HG03060 (cell line): ENCODE measurements around the gene CASZ1.

Experiments used
- ATAC-seq: cut with Tn5 transposase; IDR thresholded peaks from one replicate; pipeline ENCODE4 v1.9.1; 2021; ENCODE audit warnings: low read depth, moderate number of reproducible peaks; ENCODE audit not compliant: unreplicated experiment

CASZ1 gene

DNA sequence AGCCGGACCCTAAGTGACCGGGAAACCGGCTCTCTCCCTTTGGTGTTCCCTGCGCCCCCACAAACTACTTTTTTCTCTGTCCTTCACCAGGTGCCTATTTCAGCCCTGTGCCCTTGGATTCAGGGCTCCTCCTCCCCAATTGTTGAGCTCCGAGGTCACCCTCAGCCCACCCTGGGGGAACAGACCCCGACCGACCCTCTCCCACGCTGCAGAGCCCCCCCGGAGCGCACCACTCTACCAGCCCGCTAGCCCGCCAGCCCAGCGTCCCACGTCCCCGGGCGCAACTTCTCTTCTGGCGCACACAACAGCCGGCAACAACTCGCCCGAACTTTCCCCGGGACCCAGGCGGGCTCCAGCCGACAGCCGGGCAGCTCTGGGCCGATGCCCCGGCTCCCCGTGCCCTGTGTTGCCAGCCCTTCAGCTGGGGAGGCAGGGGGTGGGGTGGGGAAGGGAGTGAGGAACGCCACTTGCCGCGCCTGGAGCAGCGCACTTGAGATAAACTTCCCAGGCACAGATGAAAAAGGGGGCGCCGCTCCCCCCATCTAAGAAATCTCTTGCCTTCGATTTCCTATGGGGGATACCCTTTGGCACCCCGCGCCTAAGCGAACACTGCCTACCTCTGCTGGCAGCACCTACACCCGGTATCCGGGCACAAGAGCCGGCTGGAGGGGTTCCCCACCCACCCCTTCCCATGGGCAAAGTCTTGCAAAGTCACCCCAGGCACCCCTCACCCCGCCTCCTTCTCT is 997 bp downstream of the CASZ1 start:
- ATAC-seq: no peak

DNA sequence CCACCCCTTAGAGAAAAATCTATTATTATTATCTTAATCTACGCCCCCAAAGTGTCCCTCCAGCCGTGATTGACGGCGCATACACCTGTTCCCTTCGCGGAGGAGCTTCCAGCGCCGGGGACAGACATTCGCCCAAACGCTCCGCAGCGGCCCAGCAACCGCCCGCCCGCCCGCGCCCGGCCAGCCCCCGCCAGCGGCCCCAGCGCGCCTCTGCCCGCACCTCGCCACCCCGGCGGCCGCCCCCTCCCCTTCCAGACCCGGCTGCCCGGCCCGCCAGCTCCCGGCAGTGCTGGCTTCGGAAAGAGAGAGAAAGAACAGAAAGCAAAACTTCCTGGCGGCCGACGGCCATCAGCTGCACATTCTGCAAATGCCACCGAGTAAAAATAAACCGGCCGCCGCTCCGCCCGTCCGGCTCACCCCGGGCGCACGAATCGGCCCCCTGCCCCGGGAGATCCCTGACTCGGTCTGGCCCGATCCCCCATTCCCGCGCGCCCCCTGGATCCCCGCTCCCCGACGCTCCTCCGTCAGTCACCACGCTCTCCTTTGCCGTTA is 1.6 kb downstream of the CASZ1 start:
- no peak for ATAC-seq

DNA sequence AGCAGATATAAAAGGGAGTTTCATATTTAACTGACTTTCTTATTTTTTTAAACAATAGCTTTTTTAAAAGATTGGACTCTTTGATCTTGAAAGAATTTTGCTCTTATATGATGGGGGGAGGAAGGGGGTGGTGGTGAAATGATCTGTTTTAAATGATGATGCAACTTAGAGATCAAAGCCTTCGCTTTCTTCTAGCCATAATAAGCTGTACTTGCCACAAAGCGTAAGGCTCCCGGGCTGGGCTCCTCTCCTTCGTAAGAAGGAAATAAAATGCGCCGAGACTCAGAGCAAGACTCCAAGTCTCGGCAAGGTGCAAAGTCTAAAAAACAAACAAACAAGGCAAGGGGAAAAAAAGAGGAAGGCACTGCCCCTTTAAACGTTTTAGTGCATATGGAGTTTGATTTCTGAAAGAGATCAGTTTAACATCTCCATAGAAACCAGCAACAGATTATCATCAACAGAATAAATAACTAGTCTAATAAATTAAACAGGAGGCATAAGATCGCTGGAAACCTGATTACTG is 3.3 kb downstream of the CASZ1 start:
- ATAC-seq: no peak

DNA sequence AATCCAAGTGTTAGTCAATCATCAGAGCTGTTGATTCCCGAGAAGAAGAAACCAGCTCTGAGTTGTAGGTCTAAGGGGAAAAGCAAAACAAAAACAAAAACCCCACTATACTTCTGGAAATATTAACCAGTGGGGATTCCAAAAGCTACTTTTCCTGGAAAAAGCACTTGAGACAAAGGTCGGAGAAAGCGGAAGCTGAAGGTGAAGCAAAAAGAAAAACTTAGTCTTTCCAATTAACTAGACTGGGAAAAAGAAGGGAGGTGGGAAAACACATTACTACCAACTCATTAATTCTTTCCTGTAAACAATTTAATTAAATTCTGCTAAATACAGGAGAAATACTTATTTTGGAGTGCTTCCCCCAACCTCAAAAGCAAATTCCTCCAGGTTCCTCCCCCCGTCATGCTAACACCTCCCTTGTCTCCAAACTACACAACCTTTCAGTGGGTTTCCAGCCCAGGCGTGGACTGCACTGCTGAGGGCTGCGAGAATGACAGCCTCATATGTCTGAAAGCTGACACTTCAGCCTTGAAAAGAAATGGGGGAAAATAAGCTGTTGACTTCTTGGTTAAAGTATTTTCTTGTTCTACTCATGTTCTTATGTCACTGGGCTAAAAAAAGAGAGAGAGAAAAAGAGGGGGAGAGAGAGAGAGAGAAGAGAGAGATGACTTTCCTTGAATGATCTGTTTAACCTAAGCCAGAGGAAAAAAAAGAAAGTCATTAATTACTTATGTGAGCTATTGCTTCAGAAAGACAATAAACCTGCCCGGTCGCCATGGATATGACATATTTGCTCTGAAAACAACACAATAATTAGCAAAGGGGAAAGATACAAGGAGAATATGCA is 5.1 kb downstream of the CASZ1 start:
- no peak for ATAC-seq

DNA sequence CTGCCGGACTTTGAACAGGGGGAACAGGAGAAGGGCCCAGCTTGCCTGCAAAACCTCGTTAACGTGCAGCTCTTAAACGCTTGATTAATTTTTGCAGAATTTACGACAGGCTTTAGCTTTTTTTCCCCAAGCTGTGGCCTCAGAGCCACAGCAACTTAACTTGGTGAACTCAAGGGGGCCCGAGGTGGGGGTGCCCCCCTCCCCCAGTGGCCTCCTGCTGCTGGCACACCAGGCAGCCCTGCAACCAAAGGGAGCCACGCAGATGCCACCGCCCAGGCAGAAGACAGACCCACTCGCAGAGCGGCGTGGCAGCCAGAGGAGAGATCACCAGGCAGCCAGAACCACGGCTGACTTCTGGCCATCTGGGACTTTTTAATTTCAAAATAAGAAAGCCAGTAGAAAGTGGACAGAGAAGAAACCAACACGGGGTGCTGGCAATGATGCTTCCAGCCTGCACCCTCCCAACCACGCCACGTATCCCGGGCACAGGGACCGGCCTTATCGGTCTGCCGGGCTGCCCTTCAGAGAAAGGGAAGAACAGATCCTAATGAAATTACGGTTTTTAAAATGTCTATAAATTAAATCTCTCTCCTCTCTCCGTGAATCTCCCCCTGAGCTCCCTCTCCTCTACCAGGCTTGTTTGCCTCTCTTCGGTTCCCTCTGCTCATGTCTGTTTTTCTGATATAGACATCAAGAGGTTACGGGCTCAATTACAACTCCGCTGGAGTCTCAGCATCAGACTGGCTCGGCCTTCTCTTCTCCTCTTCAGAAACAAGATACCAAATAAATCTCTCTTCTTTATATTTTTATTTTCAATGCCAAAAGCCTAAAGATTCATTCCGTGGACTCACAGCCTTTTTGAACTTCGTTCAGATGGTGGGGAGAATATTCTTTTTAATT is 6.4 kb downstream of the CASZ1 start:
- no peak for ATAC-seq

DNA sequence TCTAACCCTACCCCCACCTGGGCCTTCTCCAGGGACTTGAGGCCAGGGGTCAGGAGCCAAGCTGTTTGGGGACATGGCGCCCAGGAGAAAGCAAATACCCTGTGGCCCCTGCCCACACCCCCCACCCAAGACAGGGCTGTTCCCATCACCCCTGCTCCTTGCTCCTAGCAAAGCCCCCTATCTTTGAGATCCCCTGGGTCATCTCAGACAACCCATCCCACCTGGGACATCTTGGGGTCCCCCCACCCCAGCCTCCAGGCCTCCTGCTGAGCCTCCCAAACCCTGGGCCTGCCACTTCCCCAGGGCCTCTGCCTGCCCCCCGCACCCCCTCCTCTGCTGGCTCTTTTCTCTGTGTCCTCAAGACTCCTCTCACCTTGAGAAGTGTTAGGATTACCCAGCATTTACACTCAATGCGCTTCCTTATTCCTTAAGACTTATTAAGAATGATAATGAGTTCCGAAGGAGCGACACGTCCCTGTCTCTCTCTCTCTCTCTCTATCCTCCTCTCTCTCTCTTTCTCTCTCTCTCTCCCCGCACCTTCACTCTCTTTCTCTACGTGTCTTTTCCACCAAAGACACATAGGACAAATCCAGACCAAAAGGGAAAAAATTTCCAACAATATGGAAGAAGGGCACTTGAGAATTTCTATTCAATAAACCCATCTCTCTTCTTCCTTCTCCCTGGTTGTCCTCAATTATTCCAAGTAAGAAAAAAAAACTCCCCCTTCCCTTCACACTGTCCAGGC is 7.2 kb downstream of the CASZ1 start:
- no peak for ATAC-seq

DNA sequence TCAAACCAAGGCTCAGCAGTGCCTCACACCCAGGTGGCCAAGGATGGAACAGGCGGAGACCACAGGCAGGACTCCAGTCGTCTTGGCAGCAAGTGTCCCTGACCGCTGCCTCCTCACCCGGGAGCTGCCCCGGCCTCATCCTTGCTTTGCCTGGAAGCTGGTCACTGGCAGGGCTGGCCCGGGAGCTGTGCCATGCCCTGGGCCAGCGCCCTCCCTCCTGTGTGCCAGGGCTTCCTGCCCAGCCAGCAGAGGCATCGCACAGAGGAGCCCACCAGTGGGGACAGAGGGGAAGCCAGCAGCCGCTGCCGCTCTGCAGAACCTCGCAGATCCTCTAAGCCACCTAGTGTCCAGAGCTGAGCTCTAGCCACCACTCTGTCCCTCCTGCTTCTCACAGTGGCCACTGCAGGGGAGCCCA is 7.8 kb downstream of the CASZ1 start:
- no peak for ATAC-seq

DNA sequence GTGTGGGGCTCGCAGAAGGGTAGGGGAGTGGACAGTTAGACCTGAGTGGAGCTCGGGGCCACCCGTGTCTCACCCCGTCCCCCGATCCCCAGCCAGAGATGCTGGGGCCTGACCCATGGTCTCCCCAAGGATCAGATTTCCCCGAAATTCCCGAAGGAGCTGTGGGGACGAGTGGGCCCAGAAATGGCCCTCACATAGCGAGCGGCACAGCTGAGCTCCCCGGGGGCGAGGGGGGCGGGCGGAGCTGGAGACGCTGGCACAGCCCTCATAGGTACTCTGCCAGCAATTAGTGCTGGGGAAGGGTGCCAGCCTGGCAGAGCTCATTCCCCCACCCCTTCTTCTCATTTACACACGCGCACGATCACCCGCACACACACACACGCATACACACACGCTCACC is 9.2 kb downstream of the CASZ1 start:
- no peak for ATAC-seq

DNA sequence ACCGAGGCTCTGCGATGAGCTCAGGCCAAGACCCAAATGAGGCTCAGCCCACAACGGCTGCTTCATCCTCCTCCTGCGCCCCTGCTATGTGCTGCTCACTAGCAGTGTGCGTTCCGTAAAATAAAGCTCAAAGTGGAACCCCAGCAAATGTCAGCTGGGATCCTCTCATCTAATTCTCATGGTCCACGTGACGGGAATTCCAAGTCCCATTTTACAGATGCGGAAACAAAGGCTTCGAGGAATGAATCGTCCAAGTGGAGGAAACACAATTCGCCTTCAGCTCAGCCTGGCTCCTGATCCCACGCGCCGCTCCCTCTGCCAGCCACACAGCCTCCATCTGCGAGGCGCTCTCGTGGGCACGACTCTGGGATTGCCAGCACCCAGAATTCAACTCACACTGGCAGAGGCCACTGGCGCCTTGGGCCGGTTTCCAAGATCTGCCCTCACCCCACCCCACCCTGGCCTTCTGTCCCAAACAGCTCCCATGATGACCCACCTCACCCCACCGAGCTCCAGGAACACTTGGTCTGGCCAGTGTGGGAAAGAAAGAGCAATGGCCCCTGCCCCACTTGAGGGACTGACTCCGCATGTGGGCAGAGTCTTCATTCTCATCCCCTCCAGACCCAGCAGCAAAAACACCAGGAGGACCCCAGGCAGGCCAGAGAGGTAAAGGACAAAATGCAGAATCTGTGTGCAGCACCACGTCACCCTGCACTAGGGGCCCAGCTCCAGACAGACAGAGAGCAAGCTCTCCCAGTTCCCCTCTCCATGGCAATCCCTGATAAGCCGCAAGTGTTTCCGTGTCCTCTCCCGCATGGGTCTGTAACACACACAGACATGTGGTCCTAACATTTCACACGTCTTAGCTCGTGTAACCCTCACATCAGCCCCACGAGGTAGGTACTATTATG is 10.5 kb downstream of the CASZ1 start:
- no peak for ATAC-seq

DNA sequence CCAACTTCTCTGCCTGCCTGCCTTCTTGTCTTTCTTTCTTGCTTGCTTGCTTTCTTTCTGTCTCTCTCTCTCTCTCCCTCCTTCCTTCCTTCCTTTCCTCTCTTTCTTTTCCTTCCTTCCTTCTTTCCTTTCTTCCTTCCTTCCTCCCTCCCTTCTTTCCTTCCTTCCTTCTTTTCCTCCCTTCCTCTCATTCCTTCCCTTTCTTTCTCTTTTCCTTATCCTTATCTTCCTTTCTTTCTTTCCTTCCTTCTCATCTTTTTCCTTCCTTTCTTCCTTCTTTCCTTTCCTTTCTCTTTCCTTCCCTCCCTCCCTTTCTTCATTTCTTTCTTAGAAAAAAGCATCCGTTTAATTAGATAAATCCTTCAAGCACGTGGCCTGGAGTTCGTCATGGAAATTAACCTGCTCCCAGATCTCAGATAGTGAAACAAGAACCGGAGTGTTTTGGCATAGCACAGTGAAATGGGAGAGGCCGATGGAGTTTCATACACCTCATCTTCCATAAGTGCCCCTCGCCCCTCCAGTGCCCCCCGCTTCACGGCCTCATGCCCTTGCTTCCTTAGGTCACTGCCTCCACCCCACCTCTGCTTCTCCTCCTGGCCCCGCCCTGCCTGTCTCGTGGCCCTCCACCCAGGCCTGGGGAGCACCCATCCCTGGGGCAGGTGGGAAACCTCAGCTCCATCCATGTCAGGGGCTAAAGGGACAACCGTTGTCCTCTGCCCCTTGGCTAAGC is 11.3 kb downstream of the CASZ1 start:
- ATAC-seq: no peak

DNA sequence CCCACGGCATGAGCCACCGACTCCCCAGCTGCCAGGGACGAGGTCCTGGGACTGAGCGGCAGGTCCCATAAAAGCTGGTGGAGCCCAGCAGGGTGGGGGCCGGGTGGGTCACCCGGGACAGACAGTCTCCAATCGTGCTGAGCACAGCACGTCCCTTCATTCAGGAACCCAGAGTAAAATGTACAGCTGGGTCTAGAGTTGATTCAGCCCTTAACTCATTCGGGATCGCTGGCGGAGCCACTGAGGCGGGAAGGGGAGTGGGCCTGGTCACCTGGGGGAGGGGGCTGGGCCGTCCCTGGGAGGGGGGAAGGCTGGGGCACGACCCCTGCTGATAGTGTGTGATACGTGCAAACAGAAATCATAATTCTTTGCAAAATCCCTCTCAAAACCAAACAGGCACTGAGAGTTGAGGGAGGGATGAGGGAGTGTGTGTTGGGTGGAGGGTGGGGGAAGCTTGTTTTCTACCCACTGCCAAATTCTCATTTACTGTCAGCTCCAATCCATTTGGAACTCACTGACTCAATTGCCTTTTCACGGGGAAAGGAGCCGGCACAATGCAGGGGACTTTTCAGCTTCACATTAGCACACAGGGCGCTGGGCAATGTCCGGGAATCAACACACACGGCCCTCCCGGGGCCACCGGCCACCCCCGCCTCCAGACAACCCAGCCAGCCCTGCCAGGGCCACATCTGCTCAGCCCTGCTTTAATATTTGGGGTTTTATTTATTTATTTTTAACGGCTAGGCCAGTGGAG is 13.8 kb downstream of the CASZ1 start:
- ATAC-seq: no peak

DNA sequence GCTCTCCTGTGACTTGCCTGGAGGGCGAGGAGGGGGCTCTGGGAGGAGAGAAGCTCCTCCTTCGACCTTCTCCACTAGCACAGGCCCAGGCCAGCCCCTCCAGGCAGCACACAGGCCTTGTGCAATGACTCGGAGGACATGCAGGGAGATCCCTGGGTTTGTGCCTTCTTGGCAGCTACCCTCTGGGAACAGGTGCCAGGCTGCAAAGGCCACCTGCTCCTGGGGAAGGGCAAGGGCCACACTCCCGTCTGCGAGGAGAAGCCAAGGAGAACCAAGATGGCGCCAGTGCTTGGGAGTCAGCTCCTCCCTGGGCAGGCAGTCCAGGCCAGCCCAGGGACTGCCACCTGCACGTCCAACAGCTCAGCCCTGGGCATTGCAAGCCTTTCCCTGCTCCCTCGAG is 15.3 kb downstream of the CASZ1 start:
- ATAC-seq: no peak

DNA sequence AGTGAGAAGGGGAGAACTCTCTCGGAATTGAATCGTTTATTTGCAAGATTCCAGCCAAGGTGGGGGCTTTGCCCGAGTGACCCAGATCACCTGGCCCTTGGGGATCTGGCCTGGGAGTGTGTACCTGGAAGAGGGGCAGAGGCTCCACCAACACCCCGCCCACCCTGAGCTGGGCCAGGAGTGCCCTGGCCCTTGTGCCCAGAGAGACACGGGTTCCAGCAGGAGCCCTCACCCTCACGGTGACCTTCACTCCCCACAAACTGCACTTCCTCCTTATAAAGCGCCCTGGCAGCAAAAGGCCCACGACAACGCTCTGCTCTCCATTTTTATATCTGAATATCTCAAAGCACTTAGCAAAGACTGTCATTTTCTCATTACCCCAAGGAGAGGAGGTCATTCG is 16.6 kb downstream of the CASZ1 start:
- no peak for ATAC-seq

DNA sequence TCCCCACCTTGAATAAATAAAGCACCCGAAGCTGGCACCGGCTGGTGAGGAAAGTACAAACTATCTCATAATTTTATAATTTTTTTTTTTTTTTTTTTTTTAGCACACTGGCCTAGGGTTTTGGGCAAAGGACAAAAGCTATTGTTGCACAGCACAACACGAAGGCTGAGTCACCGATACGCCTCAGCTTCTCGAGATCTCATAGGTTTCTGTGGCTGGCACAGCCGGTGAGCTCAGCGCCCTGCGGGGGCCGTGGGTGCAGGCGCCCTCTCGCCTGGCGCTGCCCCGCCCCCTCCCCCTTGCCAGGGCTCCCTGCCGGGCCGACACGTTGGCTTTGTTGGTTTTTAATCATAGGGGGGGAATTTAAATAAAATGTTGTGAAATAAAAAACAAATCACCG is 17.2 kb downstream of the CASZ1 start:
- ATAC-seq: no peak

DNA sequence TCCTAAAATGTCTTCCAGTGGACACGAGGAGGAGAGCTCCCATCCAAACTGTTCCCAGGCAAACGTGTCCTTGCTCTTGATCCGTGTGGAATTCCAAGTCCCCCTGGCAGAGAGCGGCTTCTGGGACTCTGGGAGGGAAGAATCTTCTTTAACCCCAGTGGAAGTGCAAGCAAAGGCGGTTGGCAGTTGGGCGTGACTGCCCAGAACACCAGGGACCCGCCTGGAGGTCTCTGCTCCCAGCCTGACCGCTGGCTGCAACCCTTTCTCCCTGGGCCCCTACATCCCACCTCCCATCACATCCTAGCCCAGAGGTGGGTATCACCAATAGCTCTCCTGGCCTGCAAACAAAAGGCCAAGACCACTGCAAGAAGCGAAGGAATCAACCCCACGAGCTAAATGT is 17.8 kb downstream of the CASZ1 start:
- ATAC-seq: no peak

DNA sequence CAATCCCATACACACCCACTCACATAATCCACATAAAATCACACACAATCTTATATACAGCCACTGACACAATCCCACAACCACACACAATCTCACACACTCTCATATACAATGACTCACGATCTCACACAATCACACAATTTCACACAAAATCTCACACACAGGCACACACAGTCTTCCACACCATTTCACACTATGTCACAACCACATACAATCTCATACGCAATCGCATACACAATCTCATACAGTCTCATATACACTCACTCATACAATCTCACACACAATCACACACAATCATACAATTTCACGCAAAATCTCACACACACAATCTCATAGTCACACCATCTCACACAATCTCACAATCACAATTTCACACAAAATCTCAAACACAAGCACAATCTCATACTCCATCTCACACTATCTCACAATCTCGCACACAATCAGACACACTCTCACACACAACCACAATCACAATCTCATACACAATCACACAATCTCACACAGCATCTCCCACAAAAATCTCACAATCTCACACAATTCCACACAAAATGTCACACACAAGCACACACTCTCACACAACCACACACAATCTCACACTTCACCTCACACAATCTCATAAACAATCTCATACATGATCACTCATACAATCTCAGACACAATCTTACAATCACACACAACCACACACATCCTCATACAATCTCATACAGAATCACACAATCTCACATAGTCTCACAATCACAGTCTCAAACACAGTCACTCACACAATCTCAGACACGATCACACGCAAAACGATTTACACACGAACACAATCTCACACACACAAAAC is 18.5 kb downstream of the CASZ1 start:
- no peak for ATAC-seq
